K562 (cell line): Measurements from ENCODE around the gene ZNF862. TPM values are rescaled to one million over a fixed set of nuclear protein-coding genes. Genes with fewer than 3 reads are reported as not detected.

Source experiments
- ATAC-seq: fragments of 200-7000 bp; cut with Tn5 transposase; 3 replicates; pipeline ENCODE4 v1.9.1; 2020; ENCODE audit warnings: moderate library complexity
- BruUV-seq: library from RNA; stranded (reverse); fragments of 400-500 nt; replicated peaks from 2 replicates; lab custom pipeline; 2021; lab: Mats Ljungman, UMichigan
- CTCF ChIA-PET: fragments of 300-600 bp; formaldehyde crosslinking; extraction: SDS; loops from one replicate; lab custom pipeline; 2021; ENCODE audit warnings: low intra/inter-chr PET ratio; lab: Yijun Ruan, JAX
- POLR2A ChIA-PET: fragments of 300-600, 350-650 bp; sonication (Branson Sonifier 250); formaldehyde crosslinking; extraction: SDS; loops from one replicate; lab custom pipeline; 2021; ENCODE audit warnings: antibody characterized with exemption, inconsistent platforms; lab: Yijun Ruan, JAX
- DNase-seq, 4 experiments: peaks; one replicate each; pipeline versions ENCODE4 v3.0.0 to v3.0.0-alpha.2; 2011 to 2018; ENCODE audit warnings: low spot score in 3 of 4, mixed read lengths in 3 of 4; ENCODE audit errors: extremely low read depth in 1 of 4
- FAIRE-seq: peaks from 2 replicates; lab custom pipeline; 2011; peaks lifted over from hg19 to GRCh38; lab: Jason Lieb, UNC
- H2AFZ ChIP-seq: 2 replicates; pipeline ENCODE4 v1.6.0; 2011; ENCODE audit warnings: low read depth, low read length, control low read depth, inconsistent platforms
- H3K27ac ChIP-seq: fragments of 200-600 bp; 3 replicates; pipeline ENCODE4 v1.8.0; 2011; ENCODE audit warnings: low read depth, mild to moderate bottlenecking, control low read depth, inconsistent platforms, low read length, moderate library complexity, mixed read lengths; ENCODE audit errors: extremely low read depth
- H3K27me3 ChIP-seq, 2 experiments: fragments of 300-600 bp in 1 of 2; 2 replicates in 1 of 2; 3 replicates in 1 of 2; pipeline versions ENCODE4 v1.6.0 to v1.8.0; 2011; ENCODE audit warnings: inconsistent platforms in 2 of 2, low read length in 2 of 2, mild to moderate bottlenecking in 1 of 2, mixed read lengths in 1 of 2, moderate library complexity in 1 of 2; ENCODE audit not compliant: control insufficient read depth in 2 of 2, insufficient read depth in 2 of 2
- H3K36me3 ChIP-seq: fragments of 300-600 bp; 3 replicates; pipeline ENCODE4 v1.8.0; 2011; ENCODE audit warnings: mild to moderate bottlenecking, low read length, inconsistent platforms; ENCODE audit not compliant: control insufficient read depth, insufficient read depth
- H3K4me1 ChIP-seq, 2 experiments: fragments of 200-600 bp in 1 of 2; replicated peaks in 1 of 2; 2 replicates in 1 of 2; 3 replicates in 1 of 2; pipeline versions ENCODE4 v1.5.1 to v1.8.0; 2011; ENCODE audit warnings: inconsistent platforms in 2 of 2, low read length in 2 of 2, mild to moderate bottlenecking in 1 of 2, mixed read lengths in 1 of 2, moderate library complexity in 1 of 2; ENCODE audit not compliant: control insufficient read depth in 2 of 2, insufficient read depth in 2 of 2
- H3K4me2 ChIP-seq: 2 replicates; pipeline ENCODE4 v1.6.1; 2011; ENCODE audit warnings: low read length, control low read depth, inconsistent platforms, mixed read lengths; ENCODE audit not compliant: insufficient read depth
- H3K4me3 ChIP-seq: fragments of 200-600 bp; sonication (generic), shearing (Covaris generic); 2 replicates; pipeline ENCODE4 v1.5.1; 2016; ENCODE audit warnings: control low read depth, inconsistent platforms
- H3K79me2 ChIP-seq: fragments of 200-600 bp; 3 replicates; pipeline ENCODE4 v1.8.0; 2011; ENCODE audit warnings: low read length, inconsistent platforms; ENCODE audit not compliant: control insufficient read depth, insufficient read depth
- H3K9ac ChIP-seq, 2 experiments: 2 replicates each; pipeline versions ENCODE4 v1.6.0 to v1.6.1; 2011; ENCODE audit warnings: low read depth in 2 of 2, low read length in 2 of 2, control low read depth in 1 of 2, inconsistent platforms in 1 of 2, mild to moderate bottlenecking in 1 of 2, mixed read lengths in 1 of 2; ENCODE audit not compliant: insufficient read depth in 1 of 2
- H3K9me1 ChIP-seq: one replicate; pipeline ENCODE4 v1.6.0; 2011; ENCODE audit warnings: inconsistent platforms, mild to moderate bottlenecking, low read length, moderate library complexity; ENCODE audit not compliant: control insufficient read depth, insufficient read depth
- H3K9me3 ChIP-seq: replicated peaks from 2 replicates; pipeline ENCODE4 v1.5.1; 2011; ENCODE audit warnings: low read depth, low read length, inconsistent platforms; ENCODE audit not compliant: control insufficient read depth, insufficient read depth
- H4K20me1 ChIP-seq: replicated peaks from 2 replicates; pipeline ENCODE4 v1.6.1; 2011; ENCODE audit warnings: low read length, inconsistent platforms, mixed read lengths; ENCODE audit not compliant: control insufficient read depth, insufficient read depth
- CBX5 ChIP-seq: IDR thresholded peaks from 2 replicates; pipeline ENCODE4 v1.6.1; 2014; ENCODE audit warnings: low read depth, borderline replicate concordance
- CTBP1 ChIP-seq: fragments of 450-650 bp; IDR thresholded peaks from 2 replicates; pipeline ENCODE4 v1.6.1; 2016; ENCODE audit warnings: borderline replicate concordance
- HNRNPL ChIP-seq: fragments of 200-400 bp; formaldehyde crosslinking; IDR thresholded peaks from 2 replicates; pipeline ENCODE4 v1.6.1; 2017; ENCODE audit warnings: low read depth, mild to moderate bottlenecking, low read length
- MGA ChIP-seq: fragments of 450-650 bp; IDR thresholded peaks from 2 replicates; pipeline ENCODE4 v1.6.1; 2016; ENCODE audit warnings: mild to moderate bottlenecking, moderate library complexity
- NFYB ChIP-seq: IDR thresholded peaks from 2 replicates; pipeline ENCODE4 v1.6.1; 2011; ENCODE audit warnings: mild to moderate bottlenecking, moderate library complexity; ENCODE audit not compliant: insufficient read length; ENCODE audit errors: extremely low read depth
- SMARCE1 ChIP-seq: fragments of 450-650 bp; IDR thresholded peaks from 2 replicates; pipeline ENCODE4 v1.7.1; 2016; ENCODE audit warnings: mild to moderate bottlenecking
- TEAD1 ChIP-seq, 2 experiments: fragments of 450-650 bp in 1 of 2; sonication (generic) in 1 of 2; formaldehyde crosslinking; IDR thresholded peaks; 2 replicates each; pipeline versions ENCODE4 v1.4.0 to v1.8.0; 2020 to 2022; ENCODE audit warnings: mild to moderate bottlenecking in 2 of 2, missing genetic modification reagents in 1 of 2
- XRCC5 ChIP-seq: fragments of 200-400 bp; formaldehyde crosslinking; IDR thresholded peaks from 2 replicates; pipeline ENCODE4 v1.6.1; 2017; ENCODE audit warnings: low read depth, mild to moderate bottlenecking, low read length
- ZBTB9 ChIP-seq: fragments of 450-650 bp; formaldehyde crosslinking; IDR thresholded peaks from 2 replicates; pipeline ENCODE4 v1.4.0; 2020; ENCODE audit warnings: mild to moderate bottlenecking, moderate library complexity
- WGBS: fragments of 100-300 bp; shearing (Covaris generic); methylation state at CpG from one replicate; pipeline ENCODE4 v1.1.6; 2016; ENCODE audit warnings: low coverage, mixed read lengths; ENCODE audit not compliant: insufficient coverage; ENCODE audit errors: missing lambda C conversion rate; 5-methylcytosine and 5-hydroxymethylcytosine counted together
- in situ Hi-C: fragments of 300-500 bp; cut with MboI; formaldehyde crosslinking; loops from 4 replicates; pipeline ENCODE4 v1.15.0; 2018; ENCODE audit warnings: inconsistent platforms, mixed read lengths
- intact Hi-C: fragments of 100-400 bp; cut with micrococcal nuclease; formaldehyde crosslinking; loops from 2 replicates; pipeline ENCODE4 v1.14.2; 2022
- polyA plus RNA-seq, 8 experiments: library from polyadenylated mRNA; depleted of rRNA in 4 of 8; stranded (reverse) in 5 of 8; unstranded in 3 of 8; fragments of >200 nt; fragmentation: Nextera tagmentation in 2 of 8; fragmentation: Illumina TruSeq in 1 of 8; extraction: Ambion mirVana in 2 of 8; extraction: Trizol in 1 of 8; gene quantifications; 2 replicates each; pipeline versions ENCODE4 v1.2.1 to v1.2.3, GENCODE V29; 2011 to 2014; ENCODE audit warnings: inconsistent platforms in 1 of 8, missing spikeins in 1 of 8
- total RNA-seq, 7 experiments: library from RNA; depleted of rRNA in 6 of 7; stranded (reverse); fragments of >200 nt in 6 of 7; fragmentation: Illumina TruSeq in 2 of 7; extraction: Trizol in 2 of 7; gene quantifications; 2 replicates each; pipeline versions ENCODE4 v1.2.1 to v1.2.3, GENCODE V29; 2011 to 2021; ENCODE audit warnings: low replicate concordance in 1 of 7

ZNF862 gene
- total and polyA plus RNA-seq, 9 of the 15 experiments (the other 6 are each of a cell fraction or from before 2014, with no cell fraction given), result 1.1 to 3.9 (median 2.6) TPM

- ATAC-seq, result peak; percentile 96
- no peak overlapping the region for H3K9ac ChIP-seq
- H3K79me2 ChIP-seq, result no peaks in the 10 kb centered on the region
- no peaks in the 10 kb centered on the region for H3K9me1 ChIP-seq
- H4K20me1 ChIP-seq, result peaks cover 11% of the 10 kb centered on the region; the same call in 1 of the 2 replicates
- peak overlapping the region; percentile 41; the same call in 1 of the 2 replicates for H2AFZ ChIP-seq
- no peaks in the 10 kb centered on the region for H3K36me3 ChIP-seq
- H3K4me1 ChIP-seq, result peaks cover 10 to 16% of the 10 kb centered on the region in 2 experiments
- in situ Hi-C loops (no loop called here), intact Hi-C loops (loop anchor here (5.0 kb wide), 2 partner anchors 164 to 394 kb away; no protein-coding TSS in a partner anchor)
- 6% methylated on average over 12 of the region's 12 CpGs for WGBS
- FAIRE-seq, result peak; percentile 98
- POLR2A ChIA-PET, result interaction anchor here (0.7 to 2.1 kb wide), 4 partner anchors 8 to 221 kb away, joined by 3 to 7 read pairs (median 5); no protein-coding TSS in a partner anchor
- peaks cover 21 to 44% of the 10 kb centered on the region in 2 experiments; a peak in 4 of 5 replicates for H3K27me3 ChIP-seq
- no peak overlapping the region for H3K4me3 ChIP-seq
- no peak overlapping the region for H3K27ac ChIP-seq
- CTCF ChIA-PET, result no interaction called here
- H3K4me2 ChIP-seq, result peak overlapping the region; percentile 55
- peak; percentile 69 to 85 (median 76) for DNase-seq
- H3K9me3 ChIP-seq, result no peaks in the 10 kb centered on the region
- no TSS peak for BruUV-seq
- TF ChIP-seq CTBP1, result peak; percentile 56
- TF ChIP-seq TEAD1 (CRISPR knock-in tag; IDR thresholded peaks at IDR 0.05), result peak in 1 of 2 experiments; percentile 66; a peak in 1 of 4 replicates
- no peak for TF ChIP-seq CBX5
- TF ChIP-seq XRCC5, result peak; percentile 76
- no peak for TF ChIP-seq HNRNPL
- TF ChIP-seq MGA, result no peak
- peak; percentile 71; the same call in 1 of the 2 replicates for TF ChIP-seq ZBTB9
- TF ChIP-seq SMARCE1, result no peak
- TF ChIP-seq NFYB, result no peak
Measured at GRCh38 chr7:149883452-149883861, 45.3 kb downstream of the ZNF862 start.
